HFFc6 (cell line): ENCODE results near the gene DCX. TPM values are rescaled to one million over a fixed set of nuclear protein-coding genes. Genes with fewer than 3 reads are reported as not detected.

ENCODE experiments used
- DNase-seq: peaks from one replicate; pipeline ENCODE4 v3.0.0-alpha.2; 2018
- H3K27ac Mint-ChIP-seq: 2 replicates; pipeline ENCODE4 v1.8.0; 2020; ENCODE audit warnings: mild to moderate bottlenecking, mixed read lengths
- H3K27me3 Mint-ChIP-seq: 2 replicates; pipeline ENCODE4 v1.8.0; 2021; ENCODE audit warnings: mild to moderate bottlenecking, moderate library complexity, mixed read lengths; ENCODE audit not compliant: insufficient read depth
- H3K36me3 Mint-ChIP-seq: 2 replicates; pipeline ENCODE4 v1.8.0; 2021; ENCODE audit warnings: low read depth, mixed read lengths
- H3K4me1 Mint-ChIP-seq: 2 replicates; pipeline ENCODE4 v1.8.0; 2020; ENCODE audit warnings: low read depth, mixed read lengths
- H3K4me3 Mint-ChIP-seq: 2 replicates; pipeline ENCODE4 v1.8.0; 2020; ENCODE audit warnings: mild to moderate bottlenecking, moderate library complexity, mixed read lengths
- H3K9me3 Mint-ChIP-seq: 2 replicates; pipeline ENCODE4 v1.8.0; 2020; ENCODE audit warnings: mild to moderate bottlenecking, mixed read lengths
- total RNA-seq, 6 experiments: library from RNA; stranded (reverse); fragmentation: NEBNext Ultra II Directional; extraction: Animal tissue kit (Norgen Biotek cat#: 25700); gene quantifications; 2 replicates in 1 of 6; 3 replicates in 5 of 6; pipeline ENCODE4 v1.2.3, GENCODE V29; 2021
- TF ChIP-seq, protein P1 (sequence below): fragments of 200-600 bp; sonication (generic); IDR thresholded peaks from 2 replicates; pipeline ENCODE4 v1.5.0; 2021; ENCODE audit warnings: antibody characterized with exemption, mild to moderate bottlenecking

DCX gene
- total RNA-seq, 6 experiments from 2014 or later = not detected

DNA sequence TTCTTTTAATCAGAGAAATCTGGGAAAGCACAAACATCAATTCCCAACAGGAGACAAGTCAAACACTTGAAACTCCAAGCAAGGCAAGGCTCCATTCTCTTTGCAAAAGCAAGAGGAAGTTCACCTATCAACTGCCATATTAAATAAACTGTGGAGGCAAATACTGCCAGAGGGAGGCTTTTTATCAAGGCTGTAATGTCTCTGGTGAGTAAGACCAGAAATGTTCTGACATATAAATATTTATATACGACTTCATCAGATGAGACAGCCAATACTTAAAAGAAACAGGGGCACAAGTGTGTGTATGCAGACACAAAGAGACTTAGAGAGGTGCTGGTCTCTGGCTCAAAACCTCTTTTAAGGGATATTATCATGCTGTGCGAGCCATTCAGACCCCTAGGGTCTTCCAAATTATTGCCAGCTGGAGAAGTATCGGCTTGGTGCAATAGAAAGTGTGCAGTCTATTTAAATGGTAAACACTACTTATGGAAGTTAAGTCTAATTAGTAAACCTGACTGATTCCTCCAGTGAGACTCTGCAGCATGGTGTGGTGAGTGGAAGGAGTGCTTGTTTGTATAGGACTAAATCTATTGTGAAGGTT lies 24.4 kb downstream of the DCX start:
- TF ChIP-seq, protein P1, sequence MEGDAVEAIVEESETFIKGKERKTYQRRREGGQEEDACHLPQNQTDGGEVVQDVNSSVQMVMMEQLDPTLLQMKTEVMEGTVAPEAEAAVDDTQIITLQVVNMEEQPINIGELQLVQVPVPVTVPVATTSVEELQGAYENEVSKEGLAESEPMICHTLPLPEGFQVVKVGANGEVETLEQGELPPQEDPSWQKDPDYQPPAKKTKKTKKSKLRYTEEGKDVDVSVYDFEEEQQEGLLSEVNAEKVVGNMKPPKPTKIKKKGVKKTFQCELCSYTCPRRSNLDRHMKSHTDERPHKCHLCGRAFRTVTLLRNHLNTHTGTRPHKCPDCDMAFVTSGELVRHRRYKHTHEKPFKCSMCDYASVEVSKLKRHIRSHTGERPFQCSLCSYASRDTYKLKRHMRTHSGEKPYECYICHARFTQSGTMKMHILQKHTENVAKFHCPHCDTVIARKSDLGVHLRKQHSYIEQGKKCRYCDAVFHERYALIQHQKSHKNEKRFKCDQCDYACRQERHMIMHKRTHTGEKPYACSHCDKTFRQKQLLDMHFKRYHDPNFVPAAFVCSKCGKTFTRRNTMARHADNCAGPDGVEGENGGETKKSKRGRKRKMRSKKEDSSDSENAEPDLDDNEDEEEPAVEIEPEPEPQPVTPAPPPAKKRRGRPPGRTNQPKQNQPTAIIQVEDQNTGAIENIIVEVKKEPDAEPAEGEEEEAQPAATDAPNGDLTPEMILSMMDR = no peak
- DNase-seq = no peak
- Mint-ChIP-seq H3K27ac (no peak overlapping the region), H3K4me1 (no peaks in the 10 kb centered on the region), H3K9me3 (peaks cover 3% of the 10 kb centered on the region), H3K36me3 (no peaks in the 10 kb centered on the region), H3K4me3 (no peak overlapping the region), H3K27me3 (no peaks in the 10 kb centered on the region)

DNA sequence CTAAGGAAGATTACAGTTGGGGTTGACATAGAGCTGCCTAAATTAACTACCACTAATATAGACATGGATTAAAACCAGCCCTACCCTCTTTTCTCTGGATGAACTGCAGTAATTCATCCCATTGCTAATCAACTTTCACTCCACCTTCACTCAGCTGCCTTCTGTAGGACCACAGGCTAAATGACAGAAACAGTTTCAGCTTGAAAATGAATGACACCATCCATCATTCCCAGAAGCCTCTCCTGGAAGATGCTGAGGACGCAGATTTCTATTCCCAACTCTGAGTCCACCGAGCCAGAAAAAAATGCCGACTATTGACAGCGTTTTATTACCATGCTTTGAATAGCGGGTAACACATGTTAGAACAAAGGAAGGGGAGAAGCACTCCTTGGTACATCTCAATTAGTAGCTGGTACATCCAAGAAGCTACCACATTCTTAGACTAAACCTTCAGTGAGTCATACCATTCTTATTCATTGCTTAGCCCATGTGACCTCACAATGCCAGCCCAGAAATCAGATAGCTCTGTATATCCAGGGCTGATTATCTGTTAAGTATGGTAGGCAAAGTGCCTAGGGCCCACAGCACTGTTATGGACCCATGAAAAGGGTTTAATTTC lies 25.3 kb downstream of the DCX start:
- no peak overlapping the region for H3K27ac Mint-ChIP-seq
- no peaks in the 10 kb centered on the region for H3K4me1 Mint-ChIP-seq

DNA sequence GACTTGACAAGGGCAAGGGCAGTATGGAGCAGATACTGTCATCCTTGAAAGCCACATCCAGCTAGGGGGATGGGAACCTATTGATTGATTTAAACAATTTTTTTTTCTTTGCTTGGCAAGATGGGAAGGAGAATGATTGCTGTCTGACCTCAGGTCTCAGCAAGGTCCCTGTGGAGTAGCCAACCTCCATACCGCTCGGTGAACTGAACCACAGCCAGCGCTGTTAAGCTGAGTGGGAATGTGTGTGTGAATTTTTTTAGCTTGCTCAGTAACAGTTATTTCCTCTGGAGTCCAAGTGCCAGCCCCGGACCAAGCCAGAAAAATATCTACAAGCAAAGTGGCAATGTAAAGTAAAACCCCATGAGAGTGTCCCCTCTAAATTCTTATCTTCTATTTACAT lies 25.9 kb downstream of the DCX start:
- DNase-seq = no peak
- H3K27ac Mint-ChIP-seq = no peak overlapping the region
- H3K27me3 Mint-ChIP-seq = no peaks in the 10 kb centered on the region
- H3K9me3 Mint-ChIP-seq = peaks cover 9% of the 10 kb centered on the region
- no peaks in the 10 kb centered on the region for H3K36me3 Mint-ChIP-seq
- H3K4me3 Mint-ChIP-seq = no peak overlapping the region
- H3K4me1 Mint-ChIP-seq = no peaks in the 10 kb centered on the region
- TF ChIP-seq, protein P1 = no peak

More for the DNA sequence above, 25.3 kb downstream of the DCX start:
- no peak overlapping the region for H3K4me3 Mint-ChIP-seq
- H3K27me3 Mint-ChIP-seq = no peaks in the 10 kb centered on the region
- TF ChIP-seq, protein P1 = no peak
- no peaks in the 10 kb centered on the region for H3K36me3 Mint-ChIP-seq
- peaks cover 9% of the 10 kb centered on the region for H3K9me3 Mint-ChIP-seq
- DNase-seq = no peak

DNA sequence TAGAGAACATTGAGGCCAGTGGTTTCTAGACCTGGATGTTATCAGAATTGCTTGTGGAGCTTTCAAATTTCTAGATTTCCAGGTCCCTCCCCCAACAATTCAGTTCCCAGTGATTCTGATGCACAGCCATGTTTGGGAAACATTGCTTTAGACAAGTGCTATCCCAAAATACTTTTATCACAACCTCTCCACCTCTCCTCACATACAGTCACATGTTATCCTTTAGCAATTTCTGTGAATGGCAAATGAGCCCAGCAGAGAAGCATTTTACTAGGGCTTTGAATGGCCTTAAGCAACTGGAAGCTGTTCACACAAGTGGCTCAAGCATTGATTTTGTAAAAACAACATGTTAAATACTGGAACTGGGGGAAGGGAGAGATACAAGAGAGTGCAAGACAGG lies 29.7 kb downstream of the DCX start:
- H3K36me3 Mint-ChIP-seq = no peaks in the 10 kb centered on the region
- DNase-seq = no peak
- no peak overlapping the region for H3K27ac Mint-ChIP-seq
- no peak overlapping the region for H3K4me3 Mint-ChIP-seq
- peaks cover 15% of the 10 kb centered on the region for H3K9me3 Mint-ChIP-seq
- no peaks in the 10 kb centered on the region for H3K27me3 Mint-ChIP-seq
- no peaks in the 10 kb centered on the region for H3K4me1 Mint-ChIP-seq
- TF ChIP-seq, protein P1 = no peak

DNA sequence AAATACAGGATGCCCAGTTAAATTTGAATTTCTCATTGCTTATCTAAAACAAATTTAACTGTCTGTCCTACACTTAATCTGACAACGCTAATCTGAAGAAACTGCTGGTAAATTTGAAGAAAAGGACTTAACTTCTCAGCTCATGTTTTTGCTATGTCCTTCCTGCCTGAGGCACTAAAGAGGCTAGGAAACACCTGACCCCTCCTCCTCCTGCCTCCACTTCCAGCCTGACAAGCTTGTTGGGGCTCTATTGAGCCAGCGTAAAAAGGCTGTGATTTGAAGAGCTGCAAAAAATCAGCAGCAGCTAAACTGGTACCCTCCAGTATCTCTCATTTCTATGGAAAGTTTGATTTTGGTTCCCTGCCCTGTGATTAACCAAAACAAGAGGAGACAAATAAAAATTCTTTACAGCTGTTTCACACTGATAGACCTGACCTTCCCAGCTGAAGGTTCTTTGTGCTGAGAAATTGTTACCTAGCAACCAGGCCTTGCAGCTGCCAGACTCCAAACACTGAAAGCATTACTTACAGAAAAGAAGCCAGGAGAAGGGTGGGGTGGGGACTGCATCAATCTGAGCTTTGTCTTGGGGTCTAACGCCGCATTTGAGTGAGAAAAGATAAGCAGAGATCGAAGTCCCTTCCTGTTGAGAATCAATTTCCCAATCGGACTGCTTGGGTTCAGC lies 35.0 kb downstream of the DCX start:
- Mint-ChIP-seq H3K27me3 (no peaks in the 10 kb centered on the region), H3K36me3 (no peaks in the 10 kb centered on the region), H3K9me3 (peaks cover 9% of the 10 kb centered on the region), H3K4me3 (no peak overlapping the region), H3K4me1 (no peaks in the 10 kb centered on the region), H3K27ac (no peak overlapping the region)
- DNase-seq = no peak
- TF ChIP-seq, protein P1 = no peak
